ENCODE data around the gene CYP51A1. TPM values are rescaled to one million over a fixed set of nuclear protein-coding genes. Genes with fewer than 3 reads are reported as not detected.
"Not testable (repeated sequence)": the region's sequence is repeated elsewhere in the genome, so short reads cannot be mapped to it uniquely, and the experiment has no call there.

Gene CYP51A1
- polyA plus RNA-seq, 4 donors = 9.7 to 145 (median 54.1) TPM

DNA sequence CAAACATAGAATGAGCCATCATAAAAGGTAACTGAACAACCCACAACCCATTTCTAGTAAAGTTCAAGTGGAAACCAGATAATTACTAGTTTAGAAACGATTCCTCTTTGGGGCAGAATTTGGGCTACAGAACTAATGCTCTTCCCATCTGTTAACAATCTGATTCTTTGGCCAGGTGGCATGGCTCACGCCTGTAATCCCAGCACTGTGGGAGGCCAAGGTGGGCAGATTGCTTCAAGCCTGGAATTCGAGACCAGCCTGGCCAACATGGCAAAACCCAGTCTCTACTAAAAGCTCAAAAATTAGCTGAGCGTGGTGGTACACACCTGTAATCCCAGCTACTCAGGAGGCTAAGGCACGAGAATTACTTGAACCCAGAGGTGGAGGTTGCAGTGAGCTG, 18.5 kb downstream of the CYP51A1 start:
- DNase-seq (no peak), FAIRE-seq (no peak)
- H3K9me3 ChIP-seq (ENCODE audit: control insufficient read depth in 2 of 2, insufficient read depth in 1 of 2, low read depth in 1 of 2, low read length in 1 of 2) = no peaks in the 10 kb centered on the region
- H3K27ac ChIP-seq (ENCODE audit: low read depth in 1 of 3, low read length in 2 of 3) = no peak overlapping the region
- H3K27me3 ChIP-seq (ENCODE audit: control insufficient read depth in 3 of 3, insufficient read depth in 3 of 3, low read length in 3 of 3) = no peaks in the 10 kb centered on the region
- WGBS, 3 donors = 93 to 95% (median 94%) methylated on average over 5 of the region's 5 CpGs
- no peak overlapping the region for H3K4me3 ChIP-seq (ENCODE audit: low read depth in 1 of 3, low read length in 3 of 3)
- no peaks in the 10 kb centered on the region for H3K4me1 ChIP-seq (ENCODE audit: control insufficient read depth in 3 of 3, insufficient read depth in 2 of 3, low read depth in 1 of 3, low read length in 2 of 3)
- peaks cover 3 to 15% (median 5%) of the 10 kb centered on the region in 3 donors for H3K36me3 ChIP-seq (ENCODE audit: control insufficient read depth in 3 of 3, insufficient read depth in 2 of 3, low read depth in 1 of 3, low read length in 3 of 3)

DNA sequence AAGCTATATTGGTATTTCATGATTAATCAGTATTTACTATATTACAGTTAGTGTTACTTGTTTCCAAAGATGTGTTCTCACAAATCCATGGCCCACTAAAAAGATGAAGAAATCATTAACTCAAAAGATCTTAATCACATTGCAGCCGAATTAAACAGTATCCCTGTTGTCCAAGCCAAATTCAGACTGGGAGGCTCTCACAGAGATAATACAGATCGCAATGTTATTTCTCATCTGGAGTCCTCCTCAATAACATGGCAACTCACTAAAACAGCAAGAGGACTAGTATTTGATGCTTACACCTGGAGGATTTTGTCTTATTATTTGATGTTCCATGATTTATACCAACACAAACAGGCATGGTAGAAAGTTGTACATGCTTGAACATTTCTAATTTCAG, 23.4 kb downstream of the CYP51A1 start:
- Histone ChIP-seq H3K27ac (ENCODE audit: low read depth in 1 of 3, low read length in 2 of 3) (no peak overlapping the region), H3K36me3 (ENCODE audit: control insufficient read depth in 3 of 3, insufficient read depth in 2 of 3, low read depth in 1 of 3, low read length in 3 of 3) (peaks cover 10 to 18% (median 14%) of the 10 kb centered on the region in 3 donors), H3K9me3 (ENCODE audit: control insufficient read depth in 2 of 2, insufficient read depth in 1 of 2, low read depth in 1 of 2, low read length in 1 of 2) (no peaks in the 10 kb centered on the region), H3K27me3 (ENCODE audit: control insufficient read depth in 3 of 3, insufficient read depth in 3 of 3, low read length in 3 of 3) (no peaks in the 10 kb centered on the region), H3K4me3 (ENCODE audit: low read depth in 1 of 3, low read length in 3 of 3) (no peak overlapping the region), H3K4me1 (ENCODE audit: control insufficient read depth in 3 of 3, insufficient read depth in 2 of 3, low read depth in 1 of 3, low read length in 2 of 3) (no peaks in the 10 kb centered on the region)
- DNase-seq (no peak), FAIRE-seq (no peak)
- 74 to 86% (median 84%) methylated on average over 2 of the region's 2 CpGs for WGBS, 3 donors

DNA sequence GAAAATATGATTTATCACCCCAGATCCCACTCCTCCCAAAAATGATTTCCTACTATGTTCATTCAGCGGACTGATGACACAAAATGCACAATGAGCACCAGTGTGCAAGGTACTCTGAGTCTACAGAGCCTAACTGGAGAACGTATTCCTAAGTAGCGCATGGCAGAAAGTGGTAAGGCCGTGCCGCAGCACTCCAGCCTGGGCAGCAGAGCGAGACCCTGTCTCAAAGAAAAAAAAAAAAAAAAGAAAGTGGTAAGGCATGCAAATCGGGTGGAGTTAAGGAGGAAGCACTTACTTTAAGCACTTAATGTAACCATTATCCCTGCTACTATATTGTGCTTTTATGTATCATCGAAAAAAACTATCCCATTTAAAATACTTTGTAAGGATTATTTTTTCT, 25.5 kb downstream of the CYP51A1 start:
- DNase-seq (no peak), FAIRE-seq (no peak)
- WGBS, 3 donors = 89 to 94% (median 92%) methylated on average over 8 of the region's 8 CpGs
- H3K27me3 ChIP-seq (ENCODE audit: control insufficient read depth in 3 of 3, insufficient read depth in 3 of 3, low read length in 3 of 3) = no peaks in the 10 kb centered on the region
- H3K36me3 ChIP-seq (ENCODE audit: control insufficient read depth in 3 of 3, insufficient read depth in 2 of 3, low read depth in 1 of 3, low read length in 3 of 3) = peaks cover 5 to 26% (median 25%) of the 10 kb centered on the region in 3 donors
- H3K27ac ChIP-seq (ENCODE audit: low read depth in 1 of 3, low read length in 2 of 3) = no peak overlapping the region
- no peaks in the 10 kb centered on the region for H3K9me3 ChIP-seq (ENCODE audit: control insufficient read depth in 2 of 2, insufficient read depth in 1 of 2, low read depth in 1 of 2, low read length in 1 of 2)
- H3K4me1 ChIP-seq (ENCODE audit: control insufficient read depth in 3 of 3, insufficient read depth in 2 of 3, low read depth in 1 of 3, low read length in 2 of 3) = no peaks in the 10 kb centered on the region
- no peak overlapping the region for H3K4me3 ChIP-seq (ENCODE audit: low read depth in 1 of 3, low read length in 3 of 3)

DNA sequence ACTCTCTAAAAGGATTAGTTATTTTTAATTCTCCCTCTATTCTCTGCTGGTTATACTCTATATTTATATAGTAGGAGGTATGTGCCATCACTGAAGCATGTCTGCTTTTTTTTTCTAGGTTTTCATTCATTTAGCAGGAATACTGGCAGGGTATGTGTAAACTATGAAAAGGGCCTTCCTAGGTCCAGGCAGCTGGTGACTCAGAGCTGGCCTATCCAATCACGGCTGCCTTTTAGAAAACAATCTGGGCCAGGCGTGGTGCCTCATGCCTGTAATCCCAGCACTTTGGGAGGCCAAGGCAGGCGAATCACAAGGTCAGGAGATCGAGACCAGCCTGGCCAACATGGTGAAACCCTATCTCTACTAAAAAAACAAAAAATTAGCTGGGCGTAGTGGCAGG, 31.4 kb downstream of the CYP51A1 start:
- H3K9me3 ChIP-seq (ENCODE audit: control insufficient read depth in 2 of 2, insufficient read depth in 1 of 2, low read depth in 1 of 2, low read length in 1 of 2); H3K4me1 ChIP-seq (ENCODE audit: control insufficient read depth in 3 of 3, insufficient read depth in 2 of 3, low read depth in 1 of 3, low read length in 2 of 3); FAIRE-seq; DNase-seq; H3K27ac ChIP-seq (ENCODE audit: low read depth in 1 of 3, low read length in 2 of 3); H3K27me3 ChIP-seq (ENCODE audit: control insufficient read depth in 3 of 3, insufficient read depth in 3 of 3, low read length in 3 of 3); H3K4me3 ChIP-seq (ENCODE audit: low read depth in 1 of 3, low read length in 3 of 3): not testable (repeated sequence)
- 96 to 98% (median 97%) methylated on average over 5 of the region's 5 CpGs for WGBS, 3 donors
- peaks cover 12 to 38% (median 20%) of the 10 kb centered on the region in 3 donors for H3K36me3 ChIP-seq (ENCODE audit: control insufficient read depth in 3 of 3, insufficient read depth in 2 of 3, low read depth in 1 of 3, low read length in 3 of 3)

DNA sequence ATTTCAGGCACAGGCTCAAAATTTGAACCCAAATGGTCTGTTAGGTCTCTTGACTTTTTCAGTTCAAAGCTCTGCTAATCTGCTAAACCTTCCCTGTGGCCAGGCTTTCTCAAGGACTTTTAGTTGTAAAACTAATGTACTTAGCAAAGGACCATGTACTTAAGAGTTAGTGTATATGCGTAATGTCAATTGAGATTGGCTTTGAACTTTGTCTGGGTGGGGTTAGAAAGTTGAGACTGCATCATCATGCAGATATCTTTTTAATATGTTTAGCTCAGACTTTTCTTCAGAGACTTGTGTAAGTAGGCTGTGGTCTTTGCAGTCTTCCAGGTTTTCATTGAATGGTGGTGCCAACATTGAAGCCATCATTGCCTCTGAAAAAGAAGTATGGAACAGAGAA, 33.7 kb downstream of the CYP51A1 start:
- Histone ChIP-seq H3K27ac (ENCODE audit: low read depth in 1 of 3, low read length in 2 of 3) (peak overlapping the region in 1 of 3 donors; percentile 49), H3K9me3 (ENCODE audit: control insufficient read depth in 2 of 2, insufficient read depth in 1 of 2, low read depth in 1 of 2, low read length in 1 of 2) (no peaks in the 10 kb centered on the region), H3K4me3 (ENCODE audit: low read depth in 1 of 3, low read length in 3 of 3) (no peak overlapping the region), H3K4me1 (ENCODE audit: control insufficient read depth in 3 of 3, insufficient read depth in 2 of 3, low read depth in 1 of 3, low read length in 2 of 3) (peaks cover 0 to 2% (median 0%) of the 10 kb centered on the region in 3 donors), H3K27me3 (ENCODE audit: control insufficient read depth in 3 of 3, insufficient read depth in 3 of 3, low read length in 3 of 3) (no peaks in the 10 kb centered on the region), H3K36me3 (ENCODE audit: control insufficient read depth in 3 of 3, insufficient read depth in 2 of 3, low read depth in 1 of 3, low read length in 3 of 3) (peaks cover 14 to 37% (median 26%) of the 10 kb centered on the region in 3 donors)
- DNase-seq (peak; percentile 80 to 84), FAIRE-seq (no peak)
- 21 to 75% (median 36%) methylated on average over 1 of the region's 1 CpG for WGBS, 3 donors

DNA sequence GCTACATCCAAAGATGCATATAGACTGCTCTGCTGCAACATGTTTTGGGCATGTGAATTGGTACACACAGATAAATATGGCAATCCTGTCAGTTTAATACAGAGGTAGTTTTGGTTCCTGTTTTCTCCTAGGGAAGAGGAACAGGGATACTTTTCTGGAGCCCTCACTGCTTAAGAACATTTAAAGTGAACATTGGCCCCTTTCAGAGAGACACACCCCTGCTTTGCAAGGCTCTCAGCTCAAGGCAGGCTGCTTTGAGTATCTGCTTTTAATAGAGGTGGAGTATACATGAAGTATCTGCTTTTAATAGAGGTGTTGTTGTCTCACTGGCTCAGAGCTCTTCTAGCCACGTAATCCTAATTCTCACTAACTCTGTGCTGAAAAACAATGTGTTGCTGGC, 38.9 kb downstream of the CYP51A1 start:
- Histone ChIP-seq H3K4me3 (ENCODE audit: low read depth in 1 of 3, low read length in 3 of 3) (no peak overlapping the region), H3K27me3 (ENCODE audit: control insufficient read depth in 3 of 3, insufficient read depth in 3 of 3, low read length in 3 of 3) (no peaks in the 10 kb centered on the region), H3K9me3 (ENCODE audit: control insufficient read depth in 2 of 2, insufficient read depth in 1 of 2, low read depth in 1 of 2, low read length in 1 of 2) (no peaks in the 10 kb centered on the region), H3K4me1 (ENCODE audit: control insufficient read depth in 3 of 3, insufficient read depth in 2 of 3, low read depth in 1 of 3, low read length in 2 of 3) (peaks cover 0 to 2% (median 0%) of the 10 kb centered on the region in 3 donors), H3K36me3 (ENCODE audit: control insufficient read depth in 3 of 3, insufficient read depth in 2 of 3, low read depth in 1 of 3, low read length in 3 of 3) (peaks cover 11 to 29% (median 20%) of the 10 kb centered on the region in 3 donors), H3K27ac (ENCODE audit: low read depth in 1 of 3, low read length in 2 of 3) (no peak overlapping the region)
- WGBS, 3 donors = 30 to 74% (median 63%) methylated on average over 1 of the region's 1 CpG
- peak in 1 of 2 donors; percentile 35 for DNase-seq
- no peak for FAIRE-seq

GRCh38 chr7:92092210-92092609, 42.1 kb downstream of the CYP51A1 start:
- WGBS, 3 donors = 94 to 100% (median 97%) methylated on average over 1 of the region's 1 CpG
- no peak overlapping the region for H3K4me3 ChIP-seq (ENCODE audit: low read depth in 1 of 3, low read length in 3 of 3)
- FAIRE-seq = no peak
- no peak for DNase-seq
- H3K9me3 ChIP-seq (ENCODE audit: control insufficient read depth in 2 of 2, insufficient read depth in 1 of 2, low read depth in 1 of 2, low read length in 1 of 2) = no peaks in the 10 kb centered on the region
- peaks cover 2 to 31% (median 22%) of the 10 kb centered on the region in 3 donors for H3K36me3 ChIP-seq (ENCODE audit: control insufficient read depth in 3 of 3, insufficient read depth in 2 of 3, low read depth in 1 of 3, low read length in 3 of 3)
- H3K4me1 ChIP-seq (ENCODE audit: control insufficient read depth in 3 of 3, insufficient read depth in 2 of 3, low read depth in 1 of 3, low read length in 2 of 3) = no peaks in the 10 kb centered on the region
- no peak overlapping the region for H3K27ac ChIP-seq (ENCODE audit: low read depth in 1 of 3, low read length in 2 of 3)
- no peaks in the 10 kb centered on the region for H3K27me3 ChIP-seq (ENCODE audit: control insufficient read depth in 3 of 3, insufficient read depth in 3 of 3, low read length in 3 of 3)

DNA sequence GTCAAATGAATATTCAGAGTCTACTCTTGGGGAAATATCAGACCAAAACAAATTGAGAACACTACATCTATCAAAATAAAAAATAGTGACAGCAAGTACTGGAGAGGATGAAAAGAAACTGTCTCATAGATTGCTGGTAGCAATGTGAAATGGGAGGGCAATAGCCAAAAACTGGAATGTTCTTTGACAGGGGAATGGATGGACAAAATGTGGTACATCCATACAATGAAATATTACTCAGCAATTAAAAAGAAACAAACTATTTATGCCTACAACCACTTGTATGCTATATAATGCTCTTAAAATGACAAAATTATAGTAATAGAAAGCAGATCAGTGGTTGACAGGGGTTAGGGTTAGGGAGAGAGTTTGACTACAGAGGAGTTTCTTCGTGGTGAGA, 46.0 kb downstream of the CYP51A1 start:
- no peak for DNase-seq
- Histone ChIP-seq H3K9me3 (ENCODE audit: control insufficient read depth in 2 of 2, insufficient read depth in 1 of 2, low read depth in 1 of 2, low read length in 1 of 2) (peaks cover 0 to 2% of the 10 kb centered on the region in 2 donors), H3K27ac (ENCODE audit: low read depth in 1 of 3, low read length in 2 of 3) (no peak overlapping the region), H3K27me3 (ENCODE audit: control insufficient read depth in 3 of 3, insufficient read depth in 3 of 3, low read length in 3 of 3) (no peaks in the 10 kb centered on the region), H3K4me3 (ENCODE audit: low read depth in 1 of 3, low read length in 3 of 3) (no peak overlapping the region), H3K4me1 (ENCODE audit: control insufficient read depth in 3 of 3, insufficient read depth in 2 of 3, low read depth in 1 of 3, low read length in 2 of 3) (no peaks in the 10 kb centered on the region), H3K36me3 (ENCODE audit: control insufficient read depth in 3 of 3, insufficient read depth in 2 of 3, low read depth in 1 of 3, low read length in 3 of 3) (peaks cover 7 to 22% (median 19%) of the 10 kb centered on the region in 3 donors)
- WGBS, 3 donors = 93 to 100% (median 100%) methylated on average over 1 of the region's 1 CpG
- no peak for FAIRE-seq

GRCh38 chr7:92083922-92084321, 50.4 kb downstream of the CYP51A1 start:
- FAIRE-seq; H3K9me3 ChIP-seq (ENCODE audit: control insufficient read depth in 2 of 2, insufficient read depth in 1 of 2, low read depth in 1 of 2, low read length in 1 of 2); H3K27ac ChIP-seq (ENCODE audit: low read depth in 1 of 3, low read length in 2 of 3); H3K4me3 ChIP-seq (ENCODE audit: low read depth in 1 of 3, low read length in 3 of 3); H3K27me3 ChIP-seq (ENCODE audit: control insufficient read depth in 3 of 3, insufficient read depth in 3 of 3, low read length in 3 of 3); DNase-seq; H3K4me1 ChIP-seq (ENCODE audit: control insufficient read depth in 3 of 3, insufficient read depth in 2 of 3, low read depth in 1 of 3, low read length in 2 of 3): not testable (repeated sequence)
- 96 to 99% (median 99%) methylated on average over 6 of the region's 6 CpGs for WGBS, 3 donors
- H3K36me3 ChIP-seq (ENCODE audit: control insufficient read depth in 3 of 3, insufficient read depth in 2 of 3, low read depth in 1 of 3, low read length in 3 of 3) = peaks cover 11 to 26% (median 15%) of the 10 kb centered on the region in 3 donors
